Measurements from ENCODE around the gene IL22.

Gene IL22

GRCh38 chr12:68198507-68199086, 54.8 kb downstream of the IL22 start:
- DNase-seq: no peak
- in situ Hi-C loops (cut with MboI; ENCODE audit: low pct_unique_long_range_greater_than_20kb, low sequenced_read_pairs): no loop called here

Measured in KBM-7 (cell line).